B cell (primary cell): Measurements from ENCODE around the gene MEGF11. TPM values are rescaled to one million over a fixed set of nuclear protein-coding genes. Genes with fewer than 3 reads are reported as not detected.
A peak's percentile ranks its signal among the peaks of the same experiment; 100 is the strongest.

Experiments
- ATAC-seq: fragments of 200-7000 bp; cut with Tn5 transposase; one replicate; pipeline ENCODE4 v1.10.0; 2021; ENCODE audit warnings: low read depth, mild to moderate bottlenecking, moderate number of reproducible peaks, moderate library complexity
- CTCF ChIA-PET: fragments of 350-600 bp; sonication (Branson Sonifier 250); formaldehyde crosslinking; loops from one replicate; lab custom pipeline; 2021; ENCODE audit warnings: antibody characterized with exemption, inconsistent platforms; lab: Charles Lee
- POLR2A ChIA-PET: fragments of 350-600 bp; sonication (Branson Sonifier 250); formaldehyde crosslinking; loops from one replicate; lab custom pipeline; 2021; ENCODE audit warnings: antibody characterized with exemption; lab: Charles Lee
- DNase-seq: peaks from one replicate; pipeline ENCODE4 v3.0.0; 2013
- H2AFZ ChIP-seq: 2 replicates; pipeline ENCODE4 v1.6.1; 2012; ENCODE audit warnings: mild to moderate bottlenecking, low read depth, low read length; ENCODE audit not compliant: insufficient read depth, poor library complexity, severe bottlenecking
- H3K27ac ChIP-seq, 2 donors: 1 replicate in 1 of 2; 2 replicates in 1 of 2; pipeline ENCODE4 v1.5.1; 2012 to 2013; ENCODE audit warnings: low read length in 2 of 2, mild to moderate bottlenecking in 2 of 2, moderate library complexity in 1 of 2
- H3K27me3 ChIP-seq, 4 experiments: fragments of 200-600 bp in 1 of 4; sonication (generic) in 1 of 4; replicated peaks in 1 of 4; 1 replicate in 2 of 4; 2 replicates in 2 of 4; pipeline versions ENCODE4 v1.6.1 to v1.7.0; 2013 to 2016; ENCODE audit warnings: low read length in 3 of 4, mild to moderate bottlenecking in 2 of 4, mixed read lengths in 1 of 4, moderate library complexity in 1 of 4; ENCODE audit not compliant: insufficient read depth in 4 of 4, control insufficient read depth in 3 of 4; ENCODE audit errors: control extremely low read depth in 1 of 4
- H3K36me3 ChIP-seq, 2 experiments: replicated peaks in 1 of 2; 1 replicate in 1 of 2; 2 replicates in 1 of 2; pipeline versions ENCODE4 v1.6.1 to v1.7.1; 2013; ENCODE audit warnings: low read length in 1 of 2; ENCODE audit not compliant: insufficient read depth in 2 of 2, control insufficient read depth in 1 of 2; ENCODE audit errors: control extremely low read depth in 1 of 2, extremely low read depth in 1 of 2
- H3K4me1 ChIP-seq, 2 donors: fragments of 200-600 bp in 1 of 2; sonication (generic) in 1 of 2; 1 replicate in 1 of 2; 2 replicates in 1 of 2; pipeline versions ENCODE4 v1.5.1 to v1.6.1; 2013 to 2017; ENCODE audit warnings: low read length in 2 of 2; ENCODE audit not compliant: control insufficient read depth in 2 of 2, insufficient read depth in 2 of 2
- H3K4me2 ChIP-seq: replicated peaks from 2 replicates; pipeline ENCODE3; 2012; ENCODE audit warnings: mild to moderate bottlenecking, low read depth, low read length; ENCODE audit not compliant: poor library complexity, severe bottlenecking
- H3K4me3 ChIP-seq, 5 experiments: fragments of 200-600 bp in 1 of 5; sonication (generic) in 1 of 5; 1 replicate in 3 of 5; 2 replicates in 2 of 5; pipeline versions ENCODE4 v1.5.1 to v1.7.0; 2011 to 2016; ENCODE audit warnings: low read length in 4 of 5, mild to moderate bottlenecking in 4 of 5, low read depth in 2 of 5, control low read depth in 1 of 5, moderate library complexity in 1 of 5; ENCODE audit not compliant: insufficient read depth in 1 of 5; ENCODE audit errors: control extremely low read depth in 1 of 5, extremely low read depth in 1 of 5
- H3K79me2 ChIP-seq: fragments of 200-600 bp; sonication (generic); one replicate; pipeline ENCODE4 v1.6.0; 2016; ENCODE audit warnings: low read length; ENCODE audit not compliant: control insufficient read depth, insufficient read depth
- H3K9ac ChIP-seq: fragments of 200-600 bp; sonication (generic); 2 replicates; pipeline ENCODE4 v1.6.1; 2017; ENCODE audit warnings: mild to moderate bottlenecking, low read length, moderate library complexity
- H3K9me3 ChIP-seq, 3 donors: one replicate each; pipeline versions ENCODE4 v1.6.1 to v1.7.1; 2013; ENCODE audit warnings: low read length in 2 of 3; ENCODE audit not compliant: control insufficient read depth in 2 of 3, insufficient read depth in 1 of 3; ENCODE audit errors: control extremely low read depth in 1 of 3
- H4K20me1 ChIP-seq: 2 replicates; pipeline ENCODE4 v1.6.0; 2012; ENCODE audit warnings: mild to moderate bottlenecking, low read length; ENCODE audit not compliant: insufficient read depth, control insufficient read depth, poor library complexity, severe bottlenecking
- H3K27ac Mint-ChIP-seq: one replicate; pipeline ENCODE4 v1.8.0; 2021; ENCODE audit warnings: mixed read lengths
- H3K27me3 Mint-ChIP-seq: one replicate; pipeline ENCODE4 v1.8.0; 2021; ENCODE audit warnings: mixed read lengths
- H3K4me1 Mint-ChIP-seq: one replicate; pipeline ENCODE4 v1.8.0; 2021; ENCODE audit warnings: mixed read lengths
- H3K4me3 Mint-ChIP-seq: one replicate; pipeline ENCODE4 v1.8.0; 2021; ENCODE audit warnings: mixed read lengths
- H3K9me3 Mint-ChIP-seq: one replicate; pipeline ENCODE4 v1.8.0; 2022; ENCODE audit warnings: mixed read lengths; ENCODE audit not compliant: insufficient read depth
- CTCF ChIP-seq: fragments of 200-600 bp; IDR thresholded peaks from one replicate; pipeline ENCODE4 v1.8.0; 2022; ENCODE audit warnings: antibody characterized with exemption, mild to moderate bottlenecking
- EZH2 ChIP-seq: IDR thresholded peaks from 2 replicates; pipeline ENCODE4 v1.6.1; 2012; ENCODE audit warnings: borderline replicate concordance, low read depth, mild to moderate bottlenecking, moderate library complexity, low read length; ENCODE audit not compliant: insufficient read depth, poor library complexity, severe bottlenecking
- WGBS: methylation state at CpG from one replicate; pipeline ENCODE4 v1.1.5; 2013; ENCODE audit warnings: missing lambda C conversion rate; ENCODE audit not compliant: insufficient coverage; 5-methylcytosine and 5-hydroxymethylcytosine counted together
- intact Hi-C: fragments of 100-400 bp; cut with micrococcal nuclease; formaldehyde crosslinking; loops from one replicate; pipeline ENCODE4 v1.10.0; 2022
- polyA plus RNA-seq: library from polyadenylated mRNA; depleted of rRNA; stranded (reverse); fragments of >200 nt; gene quantifications from 2 replicates; pipeline ENCODE4 v1.2.3, GENCODE V29; 2012
- total RNA-seq, 2 donors: library from RNA; stranded (reverse); fragments of 120-200 nt in 1 of 2; gene quantifications; 1 replicate in 1 of 2; 2 replicates in 1 of 2; pipeline versions ENCODE4 v1.2.3 to v1.2.4, GENCODE V29; 2013 to 2022

The MEGF11 gene
- total and polyA plus RNA-seq, 2 donors (not counting 1 experiment from before 2014, with no cell fraction given): 0.04 to 0.34 TPM

GRCh38 chr15:66180531-66181097, 72.9 kb downstream of the MEGF11 start:
- Histone ChIP-seq H3K4me2 (no peak overlapping the region), H3K9me3 (no peaks in the 10 kb centered on the region), H4K20me1 (no peaks in the 10 kb centered on the region), H3K36me3 (no peaks in the 10 kb centered on the region), H2AFZ (no peak overlapping the region), H3K4me1 (peaks cover 0 to 4% of the 10 kb centered on the region in 2 donors), H3K27me3 (peaks cover 0 to 8% (median 4%) of the 10 kb centered on the region in 4 experiments), H3K9ac (no peak overlapping the region), H3K4me3 (no peak overlapping the region), H3K27ac (no peak overlapping the region), H3K79me2 (no peaks in the 10 kb centered on the region)
- Mint-ChIP-seq H3K9me3 (no peaks in the 10 kb centered on the region), H3K4me3 (no peak overlapping the region), H3K4me1 (no peaks in the 10 kb centered on the region), H3K27me3 (peaks cover 57% of the 10 kb centered on the region), H3K27ac (no peak overlapping the region)
- CTCF ChIA-PET: no interaction called here
- no peak for TF ChIP-seq CTCF
- TF ChIP-seq EZH2: no peak
- DNase-seq: no peak
- intact Hi-C loops: no loop called here
- WGBS: 83% methylated on average over 1 of the region's 7 CpGs
- POLR2A ChIA-PET: no interaction called here
- no peak for ATAC-seq

GRCh38 chr15:66178531-66178910, 75.0 kb downstream of the MEGF11 start:
- ATAC-seq (no peak), DNase-seq (no peak)
- Histone ChIP-seq H3K27me3 (peaks cover 0 to 8% (median 0%) of the 10 kb centered on the region in 4 experiments), H3K9ac (no peak overlapping the region), H3K27ac (no peak overlapping the region), H3K36me3 (no peaks in the 10 kb centered on the region), H3K4me3 (no peak overlapping the region), H3K4me2 (peak overlapping the region; percentile 44), H3K79me2 (no peaks in the 10 kb centered on the region), H3K4me1 (peaks cover 0 to 4% of the 10 kb centered on the region in 2 donors), H2AFZ (peak overlapping the region; percentile 14), H4K20me1 (no peaks in the 10 kb centered on the region), H3K9me3 (no peaks in the 10 kb centered on the region)
- Mint-ChIP-seq H3K27me3 (peaks cover 45% of the 10 kb centered on the region), H3K9me3 (no peaks in the 10 kb centered on the region), H3K4me1 (no peaks in the 10 kb centered on the region), H3K27ac (no peak overlapping the region), H3K4me3 (no peak overlapping the region)
- CTCF ChIA-PET: no interaction called here
- intact Hi-C loops: no loop called here
- TF ChIP-seq CTCF (no peak), EZH2 (no peak)
- POLR2A ChIA-PET: no interaction called here
- 100% methylated on average over 1 of the region's 4 CpGs for WGBS
